Nephron progenitor cell (in vitro differentiated cells): ENCODE results near the gene EPN2.
A peak's percentile ranks its signal among the peaks of the same experiment; 100 is the strongest.
"Not testable (repeated sequence)": the region's sequence is repeated elsewhere in the genome, so short reads cannot be mapped to it uniquely, and the experiment has no call there.

ENCODE experiments used
- DNase-seq: peaks from one replicate; pipeline ENCODE4 v3.0.0; 2021
- H3K27ac Mint-ChIP-seq: 2 replicates; pipeline ENCODE4 v1.8.0; 2021; ENCODE audit warnings: mild to moderate bottlenecking, moderate library complexity, mixed read lengths
- H3K27me3 Mint-ChIP-seq: 2 replicates; pipeline ENCODE4 v1.8.0; 2021; ENCODE audit warnings: mild to moderate bottlenecking, low read depth, mixed read lengths; ENCODE audit not compliant: poor library complexity
- H3K36me3 Mint-ChIP-seq: 2 replicates; pipeline ENCODE4 v1.8.0; 2021; ENCODE audit warnings: low read depth, mixed read lengths
- H3K4me1 Mint-ChIP-seq: 2 replicates; pipeline ENCODE4 v1.8.0; 2021; ENCODE audit warnings: mixed read lengths
- H3K4me3 Mint-ChIP-seq: 2 replicates; pipeline ENCODE4 v1.8.0; 2021; ENCODE audit warnings: mild to moderate bottlenecking, moderate library complexity, mixed read lengths
- H3K9me3 Mint-ChIP-seq: 2 replicates; pipeline ENCODE4 v1.8.0; 2021; ENCODE audit warnings: mild to moderate bottlenecking, moderate library complexity, mixed read lengths
- TF ChIP-seq, protein P1 (sequence below): fragments of 200-600 bp; sonication (generic); IDR thresholded peaks from 2 replicates; pipeline ENCODE4 v1.5.0; 2021; ENCODE audit warnings: antibody characterized with exemption

EPN2 gene

DNA sequence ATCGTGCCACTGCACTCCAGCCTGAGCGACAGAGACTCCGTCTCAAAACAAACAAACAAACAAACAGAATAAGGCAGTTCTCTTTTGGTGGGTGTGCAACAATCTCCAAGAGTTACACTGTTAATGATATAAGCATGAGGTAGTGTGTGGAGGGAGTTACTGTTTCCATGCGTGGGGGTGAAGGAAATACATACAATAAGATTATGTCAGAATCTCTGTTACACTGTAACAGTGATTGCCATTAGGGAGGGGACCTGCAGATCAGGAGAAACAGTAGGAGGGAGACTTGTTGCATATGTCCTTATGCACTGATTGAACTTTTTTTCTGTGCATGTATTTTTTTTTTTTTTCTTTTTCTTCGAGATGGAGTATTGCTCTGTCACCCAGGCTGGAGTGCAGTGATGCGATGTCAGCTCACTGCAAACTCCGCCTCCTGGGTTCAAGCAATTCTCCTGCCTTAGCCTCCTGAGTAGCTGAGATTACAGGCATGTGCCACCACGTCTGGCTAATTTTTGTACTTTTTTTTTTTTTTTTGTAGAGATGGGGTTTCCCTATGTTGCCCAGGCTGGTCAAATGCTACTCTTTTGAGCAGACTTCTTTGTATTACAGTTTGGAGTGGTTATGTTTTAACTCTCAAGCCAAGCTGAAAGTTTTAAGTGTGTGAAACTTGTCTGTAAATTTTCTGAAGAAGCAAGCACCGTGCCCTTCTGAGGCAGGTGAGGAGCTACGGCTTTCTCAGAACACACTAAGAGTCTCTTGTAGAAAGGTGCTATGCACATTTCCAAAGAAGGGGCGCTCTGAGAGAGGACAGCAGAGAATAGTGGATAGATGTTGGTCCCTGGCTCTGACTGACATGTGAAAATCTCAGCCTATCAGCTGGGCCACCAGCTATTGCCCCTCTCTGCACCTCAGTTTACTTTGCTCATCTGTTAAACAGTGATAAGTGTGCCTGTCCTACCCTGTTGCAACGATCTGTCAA is 10.3 kb upstream of the EPN2 start:
- not testable (repeated sequence) for H3K9me3 Mint-ChIP-seq, H3K36me3 Mint-ChIP-seq, H3K27ac Mint-ChIP-seq, H3K4me3 Mint-ChIP-seq, DNase-seq, H3K4me1 Mint-ChIP-seq, H3K27me3 Mint-ChIP-seq

DNA sequence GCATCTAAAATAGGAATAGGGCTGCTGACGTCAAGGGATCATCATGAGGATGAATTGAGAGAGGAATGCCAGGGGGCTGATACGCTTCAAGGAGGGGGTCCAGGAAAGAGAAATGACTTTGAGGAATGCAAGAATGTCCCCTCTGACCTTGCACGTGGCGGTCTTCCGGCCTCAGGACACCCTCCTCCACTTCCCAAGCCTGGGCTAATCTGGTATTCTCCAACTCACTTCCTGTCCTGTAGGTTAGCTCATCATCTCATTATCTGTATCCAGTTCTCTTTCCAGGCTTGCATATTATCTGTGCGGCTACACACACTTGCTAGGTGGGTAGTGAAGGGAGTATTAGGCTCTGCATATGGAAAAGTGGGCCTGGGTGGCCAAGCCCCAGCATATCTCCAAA is 2.5 kb upstream of the EPN2 start:
- H3K27ac Mint-ChIP-seq, DNase-seq, H3K27me3 Mint-ChIP-seq, H3K36me3 Mint-ChIP-seq, H3K9me3 Mint-ChIP-seq, H3K4me3 Mint-ChIP-seq: not testable (repeated sequence)
- H3K4me1 Mint-ChIP-seq, result peaks cover 11% of the 10 kb centered on the region

DNA sequence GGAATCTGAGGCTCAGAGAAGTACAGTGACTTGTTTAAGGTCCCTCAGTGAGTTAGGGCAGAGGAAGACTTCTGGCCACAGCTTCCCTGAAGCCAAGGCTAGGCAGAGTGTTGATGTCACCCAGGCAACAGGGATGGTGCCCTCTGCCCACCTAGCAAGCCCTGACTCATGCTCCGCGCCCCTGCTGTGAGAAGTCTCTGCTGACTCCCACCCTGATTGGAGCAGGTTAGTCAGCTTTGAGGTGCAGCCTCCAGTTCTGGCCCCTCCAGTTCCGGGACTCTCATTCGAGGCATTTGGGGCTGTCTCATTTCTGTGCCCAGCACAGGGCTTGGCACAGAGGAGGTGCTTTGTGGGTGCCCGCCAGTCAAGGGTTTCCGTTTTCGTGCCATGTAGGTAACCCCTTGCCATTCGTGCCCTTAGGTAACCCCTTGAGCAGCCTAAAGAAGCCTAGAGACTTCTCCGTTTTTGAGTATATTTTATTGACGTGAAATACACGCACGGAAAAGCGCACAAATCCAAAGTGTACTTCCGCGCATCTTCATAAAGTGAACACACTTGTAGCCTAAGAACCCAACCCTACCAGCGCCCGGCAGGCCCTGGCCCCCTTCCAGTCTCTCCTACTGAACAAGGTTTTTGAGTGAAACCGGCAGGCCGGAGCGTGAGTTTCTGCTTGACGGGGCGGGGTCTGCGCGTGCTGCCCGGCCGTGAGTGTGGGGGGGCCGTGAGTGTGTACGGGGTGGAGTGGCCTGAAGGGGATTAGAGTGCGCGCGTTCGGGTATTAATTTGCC is 621 bp upstream of the EPN2 start:
- not testable (repeated sequence) for H3K9me3 Mint-ChIP-seq, H3K4me3 Mint-ChIP-seq, DNase-seq, H3K27ac Mint-ChIP-seq, H3K27me3 Mint-ChIP-seq
- Mint-ChIP-seq H3K4me1 (peaks cover 22% of the 10 kb centered on the region), H3K36me3 (peaks cover 13% of the 10 kb centered on the region)

DNA sequence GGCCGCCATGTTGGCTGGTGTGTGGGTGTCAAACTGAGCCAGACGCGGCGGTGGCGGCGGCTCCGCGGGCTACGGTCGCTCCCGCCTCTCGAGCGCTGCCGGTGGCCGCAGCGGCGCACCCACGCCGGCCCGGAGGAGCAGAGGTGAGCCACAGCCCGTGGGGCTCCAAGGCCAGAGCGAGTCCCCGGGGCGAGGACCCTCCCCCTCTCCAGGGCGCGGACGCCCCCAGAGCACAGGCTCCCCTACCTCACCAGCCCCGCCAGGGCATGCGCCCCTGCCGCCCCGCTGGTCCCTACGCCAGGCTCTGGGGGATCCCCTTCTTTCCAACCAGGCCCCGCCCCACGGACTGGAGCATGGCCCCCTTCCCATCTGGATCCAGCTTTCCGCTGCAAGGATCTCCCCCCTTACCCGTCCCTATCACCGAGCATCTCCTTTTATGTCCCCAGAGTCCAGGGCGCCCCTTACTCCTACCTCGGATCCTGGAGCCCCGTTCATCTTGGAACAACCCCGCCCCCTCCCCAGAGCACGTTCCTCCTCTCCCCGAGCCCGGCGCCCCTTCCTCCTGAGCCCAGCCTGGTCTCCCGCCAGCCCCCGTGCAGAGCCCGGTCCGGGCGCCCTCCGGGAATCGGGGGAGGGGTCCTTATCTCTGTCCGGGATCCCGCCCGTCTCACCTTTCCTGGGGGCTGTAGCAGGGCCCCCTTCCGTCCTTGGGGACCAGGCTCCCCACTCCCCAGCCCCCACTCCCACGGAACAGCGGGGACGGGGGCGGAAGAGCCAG is 412 bp downstream of the EPN2 start:
- DNase-seq, result peak; percentile 64
- no peaks in the 10 kb centered on the region for H3K9me3 Mint-ChIP-seq
- peak overlapping the region; percentile 85 for H3K27ac Mint-ChIP-seq
- TF ChIP-seq, protein P1, sequence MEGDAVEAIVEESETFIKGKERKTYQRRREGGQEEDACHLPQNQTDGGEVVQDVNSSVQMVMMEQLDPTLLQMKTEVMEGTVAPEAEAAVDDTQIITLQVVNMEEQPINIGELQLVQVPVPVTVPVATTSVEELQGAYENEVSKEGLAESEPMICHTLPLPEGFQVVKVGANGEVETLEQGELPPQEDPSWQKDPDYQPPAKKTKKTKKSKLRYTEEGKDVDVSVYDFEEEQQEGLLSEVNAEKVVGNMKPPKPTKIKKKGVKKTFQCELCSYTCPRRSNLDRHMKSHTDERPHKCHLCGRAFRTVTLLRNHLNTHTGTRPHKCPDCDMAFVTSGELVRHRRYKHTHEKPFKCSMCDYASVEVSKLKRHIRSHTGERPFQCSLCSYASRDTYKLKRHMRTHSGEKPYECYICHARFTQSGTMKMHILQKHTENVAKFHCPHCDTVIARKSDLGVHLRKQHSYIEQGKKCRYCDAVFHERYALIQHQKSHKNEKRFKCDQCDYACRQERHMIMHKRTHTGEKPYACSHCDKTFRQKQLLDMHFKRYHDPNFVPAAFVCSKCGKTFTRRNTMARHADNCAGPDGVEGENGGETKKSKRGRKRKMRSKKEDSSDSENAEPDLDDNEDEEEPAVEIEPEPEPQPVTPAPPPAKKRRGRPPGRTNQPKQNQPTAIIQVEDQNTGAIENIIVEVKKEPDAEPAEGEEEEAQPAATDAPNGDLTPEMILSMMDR, result no peak
- peaks cover 13% of the 10 kb centered on the region for H3K36me3 Mint-ChIP-seq
- H3K4me1 Mint-ChIP-seq, result peaks cover 26% of the 10 kb centered on the region
- peak overlapping the region; percentile 97 for H3K4me3 Mint-ChIP-seq
- peaks cover 3% of the 10 kb centered on the region for H3K27me3 Mint-ChIP-seq

DNA sequence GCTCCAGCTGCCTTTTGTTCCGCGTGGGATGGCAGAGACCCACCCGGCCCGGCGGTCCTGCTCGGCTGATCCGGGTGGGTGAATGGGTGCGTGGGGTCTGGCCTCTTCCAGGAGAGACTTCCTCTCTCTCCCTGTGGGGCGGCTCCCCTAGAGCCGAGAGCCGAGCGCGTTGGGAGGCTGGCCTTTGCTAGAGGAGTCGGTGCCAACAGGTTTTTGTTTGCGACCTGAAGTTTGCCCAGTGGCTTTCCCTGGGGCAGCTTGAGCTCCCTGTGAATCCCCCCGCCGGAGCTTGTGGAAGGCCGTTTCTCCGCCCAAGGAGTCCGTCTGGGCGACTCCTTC is 970 bp downstream of the EPN2 start:
- peak; percentile 41 for DNase-seq
- no peaks in the 10 kb centered on the region for H3K9me3 Mint-ChIP-seq

DNA sequence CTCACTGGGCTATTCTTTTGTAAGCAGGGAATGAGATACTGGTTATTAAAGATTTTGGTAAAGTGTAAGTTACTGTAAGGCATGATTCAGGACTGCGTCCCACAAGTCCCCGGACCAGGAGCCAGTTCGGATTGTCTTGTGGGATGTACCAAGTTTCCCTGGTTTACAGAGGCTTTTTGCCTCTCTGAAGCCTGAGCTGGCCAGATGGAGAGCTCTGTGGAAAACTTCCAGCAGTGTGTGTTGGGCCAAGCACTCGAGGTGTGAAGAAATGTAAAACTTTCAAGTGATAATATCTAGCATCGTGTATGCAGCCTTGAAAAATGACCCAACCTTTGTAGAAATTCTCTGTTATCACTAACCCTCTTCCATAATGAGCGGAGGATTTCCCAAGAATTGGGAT is 2.4 kb downstream of the EPN2 start:
- Mint-ChIP-seq H3K4me3 (peak overlapping the region; percentile 68), H3K4me1 (peaks cover 36% of the 10 kb centered on the region), H3K27me3 (peaks cover 3% of the 10 kb centered on the region), H3K9me3 (no peaks in the 10 kb centered on the region), H3K27ac (no peak overlapping the region), H3K36me3 (peaks cover 18% of the 10 kb centered on the region)
- no peak for DNase-seq
- TF ChIP-seq, protein P1, result no peak

More for the DNA sequence above, 970 bp downstream of the EPN2 start:
- peaks cover 3% of the 10 kb centered on the region for H3K27me3 Mint-ChIP-seq
- peak overlapping the region; percentile 97 for H3K4me3 Mint-ChIP-seq
- H3K27ac Mint-ChIP-seq, result peak overlapping the region; percentile 57
- peaks cover 31% of the 10 kb centered on the region for H3K4me1 Mint-ChIP-seq
- TF ChIP-seq, protein P1, result no peak
- peaks cover 13% of the 10 kb centered on the region for H3K36me3 Mint-ChIP-seq

DNA sequence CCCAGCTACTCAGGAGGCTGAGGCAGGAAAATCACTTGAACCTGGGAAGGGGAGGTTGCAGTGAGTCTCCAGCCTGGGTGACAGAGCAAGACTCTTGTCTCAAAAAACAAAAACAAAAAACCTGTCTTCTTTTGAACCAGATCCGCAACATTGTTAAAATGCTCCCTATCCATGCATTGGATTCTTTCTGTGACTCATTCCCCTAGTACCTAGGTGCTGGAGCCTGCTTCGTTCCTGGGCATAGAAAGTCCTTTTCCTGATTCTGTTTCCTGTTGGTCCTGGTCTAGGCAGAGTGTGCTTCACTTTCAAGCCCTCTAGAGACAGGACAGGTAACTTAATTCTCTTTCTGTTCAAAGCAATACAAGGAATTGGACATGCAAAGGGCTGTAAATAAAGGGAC is 5.2 kb downstream of the EPN2 start:
- Mint-ChIP-seq H3K4me1 (peaks cover 47% of the 10 kb centered on the region), H3K9me3 (no peaks in the 10 kb centered on the region), H3K4me3 (no peak overlapping the region), H3K36me3 (peaks cover 31% of the 10 kb centered on the region), H3K27me3 (peaks cover 3% of the 10 kb centered on the region), H3K27ac (peak overlapping the region; percentile 83)
- TF ChIP-seq, protein P1, result no peak
- no peak for DNase-seq
